ENCODE results near the gene CCDC30. TPM values are rescaled to one million over a fixed set of nuclear protein-coding genes. Genes with fewer than 3 reads are reported as not detected.
"Not testable (repeated sequence)": the region's sequence is repeated elsewhere in the genome, so short reads cannot be mapped to it uniquely, and the experiment has no call there.

The CCDC30 gene
- total RNA-seq, 1 experiment from 2014 or later = 4.4 TPM

GRCh38 chr1:42506576-42506975 is 43.5 kb downstream of the CCDC30 start:
- CTCF ChIA-PET = no interaction called here
- H3K27ac Mint-ChIP-seq (ENCODE audit: unreplicated experiment) = no peak overlapping the region
- H3K4me3 Mint-ChIP-seq (ENCODE audit: low read depth, unreplicated experiment) = no peak overlapping the region
- H3K27me3 Mint-ChIP-seq (ENCODE audit: unreplicated experiment) = no peaks in the 10 kb centered on the region
- intact Hi-C loops (cut with micrococcal nuclease; ENCODE audit: unreplicated experiment) = no loop called here
- no peak for DNase-seq
- BruUV-seq (replicated peaks) = no TSS peak
- H3K4me1 Mint-ChIP-seq (ENCODE audit: low read depth, unreplicated experiment) = no peaks in the 10 kb centered on the region
- no peak for TF ChIP-seq CTCF (IDR thresholded peaks at IDR 0.05; ENCODE audit: unreplicated experiment)
- H3K36me3 Mint-ChIP-seq (ENCODE audit: insufficient read depth, unreplicated experiment) = no peaks in the 10 kb centered on the region
- H3K9me3 Mint-ChIP-seq (ENCODE audit: low read depth, unreplicated experiment) = peaks cover 7% of the 10 kb centered on the region

GRCh38 chr1:42511581-42512155 is 48.6 kb downstream of the CCDC30 start:
- CTCF ChIA-PET; H3K4me3 Mint-ChIP-seq (ENCODE audit: low read depth, unreplicated experiment); BruUV-seq (replicated peaks); intact Hi-C loops (cut with micrococcal nuclease; ENCODE audit: unreplicated experiment); H3K27me3 Mint-ChIP-seq (ENCODE audit: unreplicated experiment); H3K4me1 Mint-ChIP-seq (ENCODE audit: low read depth, unreplicated experiment); DNase-seq; H3K27ac Mint-ChIP-seq (ENCODE audit: unreplicated experiment); H3K36me3 Mint-ChIP-seq (ENCODE audit: insufficient read depth, unreplicated experiment): not testable (repeated sequence)
- peaks cover 14% of the 10 kb centered on the region for H3K9me3 Mint-ChIP-seq (ENCODE audit: low read depth, unreplicated experiment)

- DNase-seq = no peak
- H3K4me1 Mint-ChIP-seq (ENCODE audit: low read depth, unreplicated experiment) = no peaks in the 10 kb centered on the region
- no peak for TF ChIP-seq CTCF (IDR thresholded peaks at IDR 0.05; ENCODE audit: unreplicated experiment)
- no TSS peak for BruUV-seq (replicated peaks)
- H3K36me3 Mint-ChIP-seq (ENCODE audit: insufficient read depth, unreplicated experiment) = no peaks in the 10 kb centered on the region
- H3K9me3 Mint-ChIP-seq (ENCODE audit: low read depth, unreplicated experiment) = peaks cover 5% of the 10 kb centered on the region
- CTCF ChIA-PET = no interaction called here
- no peak overlapping the region for H3K4me3 Mint-ChIP-seq (ENCODE audit: low read depth, unreplicated experiment)
- intact Hi-C loops (cut with micrococcal nuclease; ENCODE audit: unreplicated experiment) = no loop called here
- H3K27ac Mint-ChIP-seq (ENCODE audit: unreplicated experiment) = no peak overlapping the region
- H3K27me3 Mint-ChIP-seq (ENCODE audit: unreplicated experiment) = no peaks in the 10 kb centered on the region
These were observed 55.8 kb downstream of the CCDC30 start for GRCh38 chr1:42518908-42519307.

- no peak overlapping the region for H3K27ac Mint-ChIP-seq (ENCODE audit: unreplicated experiment)
- TF ChIP-seq CTCF (IDR thresholded peaks at IDR 0.05; ENCODE audit: unreplicated experiment) = no peak
These were observed 60.1 kb downstream of the CCDC30 start for GRCh38 chr1:42523171-42523570.

GRCh38 chr1:42524330-42524729 is 61.2 kb downstream of the CCDC30 start:
- no peak for DNase-seq
- H3K36me3 Mint-ChIP-seq (ENCODE audit: insufficient read depth, unreplicated experiment) = no peaks in the 10 kb centered on the region
- intact Hi-C loops (cut with micrococcal nuclease; ENCODE audit: unreplicated experiment) = no loop called here
- H3K9me3 Mint-ChIP-seq (ENCODE audit: low read depth, unreplicated experiment) = peaks cover 2% of the 10 kb centered on the region
- no peak overlapping the region for H3K4me3 Mint-ChIP-seq (ENCODE audit: low read depth, unreplicated experiment)
- no peak overlapping the region for H3K27ac Mint-ChIP-seq (ENCODE audit: unreplicated experiment)
- no peaks in the 10 kb centered on the region for H3K4me1 Mint-ChIP-seq (ENCODE audit: low read depth, unreplicated experiment)
- CTCF ChIA-PET = no interaction called here
- no peaks in the 10 kb centered on the region for H3K27me3 Mint-ChIP-seq (ENCODE audit: unreplicated experiment)
- no peak for TF ChIP-seq CTCF (IDR thresholded peaks at IDR 0.05; ENCODE audit: unreplicated experiment)
- BruUV-seq (replicated peaks) = no TSS peak

More at GRCh38 chr1:42523171-42523570, 60.1 kb downstream of the CCDC30 start:
- Mint-ChIP-seq H3K4me3 (ENCODE audit: low read depth, unreplicated experiment) (no peak overlapping the region), H3K27me3 (ENCODE audit: unreplicated experiment) (no peaks in the 10 kb centered on the region), H3K9me3 (ENCODE audit: low read depth, unreplicated experiment) (peaks cover 2% of the 10 kb centered on the region), H3K36me3 (ENCODE audit: insufficient read depth, unreplicated experiment) (no peaks in the 10 kb centered on the region), H3K4me1 (ENCODE audit: low read depth, unreplicated experiment) (no peaks in the 10 kb centered on the region)
- intact Hi-C loops (cut with micrococcal nuclease; ENCODE audit: unreplicated experiment) = no loop called here
- DNase-seq = no peak
- CTCF ChIA-PET = interaction anchor here (0.6 kb wide), 1 partner anchor 11 kb away, joined by 3 read pairs; no protein-coding TSS in a partner anchor
- no TSS peak for BruUV-seq (replicated peaks)

Data from Calu3 (cell line).